Hepatocyte (in vitro differentiated cells): ENCODE measurements around the gene LRCOL1. TPM values are rescaled to one million over a fixed set of nuclear protein-coding genes. Genes with fewer than 3 reads are reported as not detected.

ENCODE experiments used
- DNase-seq: peaks from one replicate; pipeline ENCODE4 v3.0.0-alpha.2; 2016; ENCODE audit warnings: low spot score
- H2AFZ ChIP-seq: fragments of 200-600 bp; sonication (generic); 2 replicates; pipeline ENCODE4 v1.6.0; 2016; ENCODE audit warnings: antibody characterized with exemption, mild to moderate bottlenecking
- H3K27ac ChIP-seq: fragments of 200-600 bp; sonication (generic); 2 replicates; pipeline ENCODE4 v1.5.1; 2016; ENCODE audit warnings: mild to moderate bottlenecking
- H3K27me3 ChIP-seq: fragments of 200-600 bp; sonication (generic); 2 replicates; pipeline ENCODE4 v1.6.1; 2016
- H3K36me3 ChIP-seq: fragments of 200-600 bp; sonication (generic); replicated peaks from 2 replicates; pipeline ENCODE4 v1.5.1; 2016; ENCODE audit warnings: low read depth; ENCODE audit not compliant: insufficient read depth
- H3K4me1 ChIP-seq: fragments of 200-600 bp; sonication (generic); 2 replicates; pipeline ENCODE4 v1.5.1; 2016; ENCODE audit warnings: mild to moderate bottlenecking, moderate library complexity; ENCODE audit not compliant: insufficient read depth
- H3K4me2 ChIP-seq: fragments of 200-600 bp; sonication (generic); 2 replicates; pipeline ENCODE4 v1.6.0; 2016
- H3K4me3 ChIP-seq: fragments of 200-600 bp; sonication (generic); 2 replicates; pipeline ENCODE4 v1.5.1; 2016; ENCODE audit warnings: mild to moderate bottlenecking
- H3K79me2 ChIP-seq: fragments of 200-600 bp; sonication (generic); 2 replicates; pipeline ENCODE4 v1.6.0; 2017; ENCODE audit warnings: mild to moderate bottlenecking
- H3K9me2 ChIP-seq: fragments of 200-600 bp; sonication (generic); replicated peaks from 2 replicates; pipeline ENCODE4 v1.6.0; 2017; ENCODE audit warnings: mild to moderate bottlenecking; ENCODE audit not compliant: insufficient read depth
- H3K9me3 ChIP-seq: fragments of 200-600 bp; sonication (generic); 2 replicates; pipeline ENCODE4 v1.5.1; 2016; ENCODE audit warnings: low read depth, mild to moderate bottlenecking
- H4K20me1 ChIP-seq: fragments of 200-600 bp; sonication (generic); 2 replicates; pipeline ENCODE4 v1.6.0; 2016; ENCODE audit warnings: mild to moderate bottlenecking; ENCODE audit not compliant: insufficient read depth, poor library complexity, severe bottlenecking
- CTCF ChIP-seq: fragments of 200-600 bp; sonication (generic); IDR thresholded peaks from 2 replicates; pipeline ENCODE4 v1.5.1; 2016; ENCODE audit warnings: antibody characterized with exemption, mild to moderate bottlenecking; ENCODE audit not compliant: poor library complexity
- EZH2 ChIP-seq: fragments of 200-600 bp; sonication (generic); IDR thresholded peaks from 2 replicates; pipeline ENCODE4 v1.6.1; 2016; ENCODE audit warnings: antibody characterized with exemption, mild to moderate bottlenecking, borderline replicate concordance
- EZH2phosphoT487 ChIP-seq: fragments of 200-600 bp; sonication (generic); IDR thresholded peaks from one replicate; pipeline ENCODE4 v1.6.1; 2018; ENCODE audit warnings: antibody characterized with exemption, mild to moderate bottlenecking, low read depth, moderate library complexity; ENCODE audit not compliant: unreplicated experiment, severe bottlenecking
- WGBS: methylation state at CpG from one replicate; pipeline ENCODE4 v1.1.6; 2016; ENCODE audit warnings: low lambda C conversion rate; ENCODE audit errors: missing lambda C conversion rate; 5-methylcytosine and 5-hydroxymethylcytosine counted together
- polyA plus RNA-seq: library from polyadenylated mRNA; unstranded; fragments of >200 nt; fragmentation: Nextera tagmentation; extraction: Ambion mirVana; gene quantifications from 2 replicates; pipeline ENCODE4 v1.2.1, GENCODE V29; 2016
- total RNA-seq: library from RNA; depleted of rRNA; stranded (reverse); fragments of >200 nt; gene quantifications from 2 replicates; pipeline ENCODE4 v1.2.3, GENCODE V29; 2014

Gene LRCOL1
- total and polyA plus RNA-seq, 2 experiments from 2014 or later = 0.28 TPM; not detected in 1

DNA sequence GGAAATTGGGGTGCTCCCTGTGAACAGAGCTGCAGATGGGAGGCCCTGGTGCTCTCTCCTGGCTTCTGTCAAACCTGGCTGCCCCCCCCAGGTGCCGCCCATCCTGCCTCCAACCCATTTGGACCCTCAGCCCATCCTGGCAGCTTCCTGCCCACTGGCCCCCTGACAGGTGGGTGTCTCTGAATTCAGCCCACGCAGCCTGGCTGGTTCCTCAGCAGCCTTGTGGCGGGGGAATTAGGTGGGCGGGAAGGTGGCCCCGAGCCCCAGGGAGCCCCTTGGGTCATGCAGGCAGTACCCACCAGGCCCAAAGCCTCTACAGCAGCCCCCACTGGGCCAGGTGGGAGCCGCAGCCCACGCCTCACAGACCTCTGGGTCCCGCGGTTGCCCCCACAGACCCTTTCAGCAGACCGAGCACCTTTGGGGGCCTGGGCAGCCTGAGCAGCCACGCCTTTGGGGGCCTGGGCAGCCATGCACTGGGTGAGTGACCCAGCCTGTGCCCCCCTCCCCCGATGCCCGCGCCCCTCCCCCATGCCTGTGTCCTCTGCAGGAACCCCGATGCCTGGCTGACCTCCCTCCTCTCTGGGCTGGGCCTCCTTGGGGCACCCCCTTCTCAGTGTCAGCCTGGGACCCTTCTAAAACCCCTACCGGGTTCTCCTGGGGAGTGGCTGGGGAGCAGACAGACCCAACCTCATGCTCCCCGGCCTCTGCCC, 28.9 kb downstream of the LRCOL1 start:
- Histone ChIP-seq H3K36me3 (no peaks in the 10 kb centered on the region), H3K79me2 (no peaks in the 10 kb centered on the region), H3K9me3 (no peaks in the 10 kb centered on the region), H2AFZ (no peak overlapping the region), H3K27ac (no peak overlapping the region), H3K4me3 (no peak overlapping the region), H3K27me3 (peaks cover 12% of the 10 kb centered on the region), H3K4me2 (no peak overlapping the region), H4K20me1 (peaks cover 8% of the 10 kb centered on the region), H3K9me2 (no peaks in the 10 kb centered on the region), H3K4me1 (no peaks in the 10 kb centered on the region)
- WGBS = 78% methylated on average over 11 of the region's 17 CpGs
- no peak for DNase-seq
- TF ChIP-seq EZH2phosphoT487 (no peak), EZH2 (no peak), CTCF (no peak)

DNA sequence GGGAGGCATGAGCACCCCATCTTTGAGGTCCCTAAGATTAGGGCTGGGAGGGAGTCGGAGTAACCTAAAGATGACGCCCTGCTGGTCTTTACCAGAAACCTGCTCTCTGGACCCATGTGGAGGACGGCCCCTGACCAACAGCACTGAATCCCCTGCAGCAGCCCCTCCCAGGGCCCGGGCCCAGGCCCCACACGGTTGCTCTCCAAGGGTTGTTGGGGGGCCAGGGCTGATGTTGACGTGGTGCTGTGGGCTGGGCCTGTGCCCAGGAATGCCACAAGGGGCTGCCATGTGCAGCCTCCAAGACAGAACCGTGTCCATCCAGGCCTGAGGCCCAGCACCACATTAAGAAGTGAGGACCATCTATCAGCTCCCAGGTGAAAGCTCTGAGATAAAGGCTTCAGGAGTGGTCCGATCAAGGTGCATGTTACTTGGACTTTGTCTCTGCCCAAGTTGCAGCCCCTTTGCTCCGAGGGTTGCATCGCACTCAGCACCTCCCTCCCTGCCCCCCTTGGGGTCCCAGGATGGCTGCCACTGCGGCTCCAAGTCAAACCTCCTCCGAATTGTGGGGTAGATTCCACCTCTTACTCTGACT, 29.6 kb downstream of the LRCOL1 start:
- Histone ChIP-seq H2AFZ (no peak overlapping the region), H3K9me3 (no peaks in the 10 kb centered on the region), H4K20me1 (peaks cover 8% of the 10 kb centered on the region), H3K4me3 (no peak overlapping the region), H3K27me3 (peaks cover 12% of the 10 kb centered on the region), H3K4me2 (no peak overlapping the region), H3K27ac (no peak overlapping the region), H3K4me1 (no peaks in the 10 kb centered on the region), H3K79me2 (no peaks in the 10 kb centered on the region), H3K9me2 (no peaks in the 10 kb centered on the region), H3K36me3 (no peaks in the 10 kb centered on the region)
- DNase-seq = no peak
- 98% methylated on average over 11 of the region's 12 CpGs for WGBS
- TF ChIP-seq EZH2phosphoT487 (no peak), EZH2 (no peak)

- Histone ChIP-seq H3K4me1 (no peaks in the 10 kb centered on the region), H3K79me2 (no peaks in the 10 kb centered on the region), H3K4me2 (no peak overlapping the region), H3K27me3 (peaks cover 12% of the 10 kb centered on the region), H2AFZ (no peak overlapping the region), H3K9me3 (no peaks in the 10 kb centered on the region), H3K27ac (no peak overlapping the region), H3K4me3 (no peak overlapping the region), H3K9me2 (no peaks in the 10 kb centered on the region), H4K20me1 (peaks cover 8% of the 10 kb centered on the region), H3K36me3 (no peaks in the 10 kb centered on the region)
- DNase-seq = no peak
- TF ChIP-seq CTCF (no peak), EZH2phosphoT487 (no peak), EZH2 (no peak)
- 95% methylated on average over 12 of the region's 12 CpGs for WGBS
Observed at GRCh38 chr12:132579744-132580143, 30.6 kb downstream of the LRCOL1 start.

- no peaks in the 10 kb centered on the region for H3K9me3 ChIP-seq
- H3K4me1 ChIP-seq = no peaks in the 10 kb centered on the region
- H2AFZ ChIP-seq = no peak overlapping the region
- WGBS = 76% methylated on average over 5 of the region's 11 CpGs
- no peak for DNase-seq
- H4K20me1 ChIP-seq = peaks cover 8% of the 10 kb centered on the region
- TF ChIP-seq EZH2 (no peak), EZH2phosphoT487 (no peak), CTCF (no peak)
- no peaks in the 10 kb centered on the region for H3K36me3 ChIP-seq
- H3K9me2 ChIP-seq = no peaks in the 10 kb centered on the region
- H3K4me2 ChIP-seq = no peak overlapping the region
- H3K4me3 ChIP-seq = no peak overlapping the region
- H3K79me2 ChIP-seq = no peaks in the 10 kb centered on the region
- H3K27ac ChIP-seq = no peak overlapping the region
- peaks cover 12% of the 10 kb centered on the region for H3K27me3 ChIP-seq
Observed at GRCh38 chr12:132578826-132579225, 31.6 kb downstream of the LRCOL1 start.
